RWPE2 (cell line): Measurements from ENCODE around the gene VWA3B.

Source experiments
- ATAC-seq: fragments of 200-7000 bp; cut with Tn5 transposase; 3 replicates; pipeline ENCODE4 v1.9.1; 2021; ENCODE audit warnings: low read depth
- DNase-seq: peaks from one replicate; pipeline ENCODE4 v3.0.0-alpha.2; 2020; ENCODE audit warnings: low spot score
- H3K27ac ChIP-seq: fragments of 450-650 bp; 2 replicates; pipeline ENCODE4 v1.5.1; 2017; ENCODE audit warnings: mild to moderate bottlenecking; ENCODE audit not compliant: poor library complexity, severe bottlenecking
- H3K27me3 ChIP-seq: fragments of 250-450 bp; sonication (Bioruptor Pico); 2 replicates; pipeline ENCODE4 v1.5.1; 2021; ENCODE audit warnings: mild to moderate bottlenecking, moderate library complexity; ENCODE audit not compliant: insufficient read depth, poor library complexity, severe bottlenecking
- H3K36me3 ChIP-seq: fragments of 250-450 bp; sonication (Bioruptor Pico); 2 replicates; pipeline ENCODE4 v1.5.1; 2020; ENCODE audit warnings: low read depth, mild to moderate bottlenecking, moderate library complexity
- H3K4me1 ChIP-seq: fragments of 250-450 bp; sonication (Bioruptor Pico); 2 replicates; pipeline ENCODE4 v1.5.1; 2021; ENCODE audit warnings: mild to moderate bottlenecking, moderate library complexity; ENCODE audit not compliant: insufficient read depth, poor library complexity, severe bottlenecking
- H3K4me3 ChIP-seq: fragments of 250-450 bp; sonication (Bioruptor Pico); 2 replicates; pipeline ENCODE4 v1.5.1; 2021; ENCODE audit warnings: mild to moderate bottlenecking, moderate library complexity; ENCODE audit not compliant: severe bottlenecking
- H3K9me3 ChIP-seq: fragments of 250-450 bp; sonication (Bioruptor Pico); 2 replicates; pipeline ENCODE4 v1.5.1; 2021; ENCODE audit warnings: mild to moderate bottlenecking, moderate library complexity; ENCODE audit not compliant: severe bottlenecking
- CTCF ChIP-seq: fragments of 450-650 bp; IDR thresholded peaks from one replicate; pipeline ENCODE4 v1.5.1; 2017; ENCODE audit warnings: mild to moderate bottlenecking, moderate library complexity; ENCODE audit not compliant: poor library complexity, severe bottlenecking

VWA3B gene

GRCh38 chr2:98297817-98298682 is 211.1 kb downstream of the VWA3B start:
- no peak for TF ChIP-seq CTCF
- Histone ChIP-seq H3K36me3 (no peaks in the 10 kb centered on the region), H3K27ac (no peak overlapping the region), H3K4me1 (no peaks in the 10 kb centered on the region), H3K27me3 (peaks cover 10% of the 10 kb centered on the region), H3K9me3 (no peaks in the 10 kb centered on the region), H3K4me3 (no peak overlapping the region)
- ATAC-seq = no peak
- DNase-seq = no peak

- DNase-seq = no peak
- H3K4me1 ChIP-seq = no peaks in the 10 kb centered on the region
- ATAC-seq = no peak
Measured at GRCh38 chr2:98298683-98299164, 211.8 kb downstream of the VWA3B start.

GRCh38 chr2:98299211-98299905 is 212.4 kb downstream of the VWA3B start:
- H3K4me3 ChIP-seq = no peak overlapping the region
- TF ChIP-seq CTCF = no peak
- H3K27me3 ChIP-seq = peaks cover 10% of the 10 kb centered on the region
- no peaks in the 10 kb centered on the region for H3K4me1 ChIP-seq
- ATAC-seq (no peak), DNase-seq (no peak)
- no peaks in the 10 kb centered on the region for H3K36me3 ChIP-seq
- H3K27ac ChIP-seq = no peak overlapping the region
- no peaks in the 10 kb centered on the region for H3K9me3 ChIP-seq

More at GRCh38 chr2:98298683-98299164, 211.8 kb downstream of the VWA3B start:
- Histone ChIP-seq H3K36me3 (no peaks in the 10 kb centered on the region), H3K9me3 (no peaks in the 10 kb centered on the region), H3K27me3 (peaks cover 10% of the 10 kb centered on the region), H3K4me3 (no peak overlapping the region), H3K27ac (no peak overlapping the region)
- TF ChIP-seq CTCF = no peak

- Histone ChIP-seq H3K27ac (no peak overlapping the region), H3K27me3 (peaks cover 10% of the 10 kb centered on the region), H3K4me3 (no peak overlapping the region), H3K4me1 (no peaks in the 10 kb centered on the region), H3K9me3 (no peaks in the 10 kb centered on the region), H3K36me3 (no peaks in the 10 kb centered on the region)
- TF ChIP-seq CTCF = no peak
- no peak for DNase-seq
- ATAC-seq = no peak
Measured at GRCh38 chr2:98300141-98300874, 213.3 kb downstream of the VWA3B start.
